NCI-H1417 (cell line): ENCODE measurements around the gene CAPN12.
"Not testable (repeated sequence)": the region's sequence is repeated elsewhere in the genome, so short reads cannot be mapped to it uniquely, and the experiment has no call there.

ENCODE experiments used
- DNase-seq, 3 experiments: peaks; one replicate each; lab custom pipeline; 2025; lab: John Stamatoyannopoulos, UW

Gene CAPN12

DNA sequence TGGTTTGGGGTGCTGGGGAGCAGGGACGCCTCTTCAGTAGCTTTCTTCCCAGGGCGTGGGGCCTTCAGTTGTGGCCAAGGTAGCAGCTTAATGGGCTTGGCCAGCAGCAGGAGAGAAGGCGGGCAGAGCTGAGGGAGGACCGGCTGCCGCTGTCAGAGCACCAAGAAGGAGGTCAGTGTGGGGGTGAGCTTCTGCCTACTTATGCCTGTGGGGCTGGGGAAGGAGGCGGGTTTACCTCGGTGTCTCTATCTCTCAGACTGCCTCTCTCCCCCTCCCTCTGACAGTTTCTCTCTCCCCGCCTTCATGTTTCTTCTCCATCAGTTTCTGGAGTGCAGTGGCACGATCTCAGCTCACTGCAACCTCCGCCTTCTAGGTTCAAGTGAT, at the start of gene CAPN12:
Gene CAPN12 (minus strand): TSS at position 177 of the 384 bp plus-strand sequence. CDS start 309 bp downstream, outside the sequence.
- DNase-seq = no peak

- no peak for DNase-seq
These were observed 49.4 kb upstream of the CAPN12 start for GRCh38 chr19:38793671-38794070.

DNA sequence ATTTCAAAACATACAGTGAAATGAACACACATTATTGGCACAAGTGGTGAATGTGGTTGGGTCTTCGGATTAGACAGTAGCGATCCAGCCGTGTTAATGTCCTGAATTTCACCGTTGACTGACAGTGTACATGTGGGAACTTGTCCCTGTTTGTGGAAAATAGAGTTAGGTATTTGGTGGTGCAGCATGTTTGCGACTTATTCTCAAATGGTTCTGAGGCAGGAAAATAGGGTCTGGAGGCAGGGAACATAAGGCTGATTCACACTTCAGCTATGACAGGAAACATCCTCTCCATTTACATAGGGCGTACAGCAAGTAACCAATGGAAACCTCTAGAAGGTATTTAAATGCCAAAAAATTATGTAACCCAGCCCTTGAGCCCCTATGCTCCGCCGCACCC, 48.9 kb upstream of the CAPN12 start:
- DNase-seq = peak in 1 of 3 experiments; percentile 29

DNA sequence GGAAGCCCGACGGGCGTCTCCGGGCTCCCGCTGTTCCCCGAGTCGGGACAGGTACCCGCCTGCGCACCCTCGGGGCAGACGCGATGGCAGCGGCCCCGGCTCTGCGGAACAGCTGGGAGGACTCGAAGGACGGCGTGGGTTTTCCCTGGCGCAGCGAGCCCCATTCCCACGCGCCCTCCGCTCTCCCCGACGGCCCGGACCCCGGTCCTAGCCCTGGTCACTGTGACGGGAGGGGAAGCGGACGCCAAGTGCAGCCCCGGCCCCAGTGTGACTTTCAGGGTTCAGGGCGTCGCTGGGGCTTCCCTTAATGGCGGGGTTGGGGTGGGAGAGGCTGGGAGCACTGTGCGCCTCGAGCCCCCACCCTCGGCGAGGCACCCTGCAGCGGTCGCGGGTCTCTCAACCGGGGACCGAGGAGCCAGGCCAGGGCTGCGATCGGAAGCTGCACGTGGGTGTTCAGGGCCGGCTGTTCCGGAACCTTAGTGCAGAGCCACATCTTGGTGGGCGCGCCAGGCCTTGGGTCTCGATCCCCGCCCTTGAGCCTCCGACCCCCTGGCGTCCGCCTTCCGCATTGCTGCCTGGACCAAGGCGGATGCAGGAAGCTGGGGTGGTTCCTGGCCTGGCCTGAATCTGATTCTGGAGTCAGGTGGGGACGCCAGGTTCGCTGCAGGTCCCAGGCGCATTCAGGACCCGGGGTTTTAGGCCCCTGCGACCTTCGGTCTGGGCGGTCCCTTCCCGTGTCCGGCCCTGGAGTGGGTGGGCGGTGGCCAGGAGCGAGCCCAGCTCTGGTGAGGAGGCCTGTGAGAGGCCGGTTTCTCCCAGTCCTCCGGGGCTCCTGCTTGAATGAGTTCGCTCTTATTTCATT, 48.2 kb upstream of the CAPN12 start:
- DNase-seq = no peak

- not testable (repeated sequence) for DNase-seq
These were observed 47.3 kb upstream of the CAPN12 start for GRCh38 chr19:38791451-38792064.

DNA sequence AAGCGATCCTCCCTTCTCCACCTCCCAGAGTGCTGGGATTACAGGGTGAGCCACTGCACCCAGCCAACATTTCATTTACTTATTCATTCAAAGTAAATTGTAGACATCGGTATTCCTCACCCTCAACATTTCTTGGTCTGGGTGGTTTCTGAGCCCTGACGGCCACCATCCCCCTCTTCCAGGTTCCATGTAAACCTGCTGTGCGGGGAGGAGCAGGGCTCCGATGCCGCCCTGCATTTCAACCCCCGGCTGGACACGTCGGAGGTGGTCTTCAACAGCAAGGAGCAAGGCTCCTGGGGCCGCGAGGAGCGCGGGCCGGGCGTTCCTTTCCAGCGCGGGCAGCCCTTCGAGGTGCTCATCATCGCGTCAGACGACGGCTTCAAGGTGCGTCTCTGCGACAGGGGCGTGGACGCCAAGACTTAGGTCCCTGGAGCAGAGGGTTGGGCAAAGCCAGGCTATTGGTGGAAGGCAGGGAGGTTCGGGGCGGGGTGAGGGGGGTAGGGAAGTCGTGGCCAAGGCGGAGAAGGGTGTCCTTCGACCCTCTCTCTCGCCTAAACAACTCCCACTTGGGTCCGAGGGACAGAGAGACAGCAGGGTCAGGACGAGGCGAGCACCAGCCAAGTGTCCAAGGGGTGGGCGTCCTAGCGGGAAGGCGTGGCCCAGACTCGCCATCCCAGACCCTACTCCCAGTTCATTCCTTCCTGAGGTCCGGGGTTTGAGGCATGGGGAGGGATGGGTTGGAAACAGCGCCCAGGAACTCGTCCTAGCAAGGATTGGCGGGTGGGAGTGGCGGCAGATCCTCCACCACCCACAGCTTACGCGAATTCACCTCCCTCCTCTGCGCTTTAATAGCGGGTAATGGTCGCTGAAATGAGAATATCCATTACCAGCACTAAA, 46.5 kb upstream of the CAPN12 start:
- not testable (repeated sequence) for DNase-seq

DNA sequence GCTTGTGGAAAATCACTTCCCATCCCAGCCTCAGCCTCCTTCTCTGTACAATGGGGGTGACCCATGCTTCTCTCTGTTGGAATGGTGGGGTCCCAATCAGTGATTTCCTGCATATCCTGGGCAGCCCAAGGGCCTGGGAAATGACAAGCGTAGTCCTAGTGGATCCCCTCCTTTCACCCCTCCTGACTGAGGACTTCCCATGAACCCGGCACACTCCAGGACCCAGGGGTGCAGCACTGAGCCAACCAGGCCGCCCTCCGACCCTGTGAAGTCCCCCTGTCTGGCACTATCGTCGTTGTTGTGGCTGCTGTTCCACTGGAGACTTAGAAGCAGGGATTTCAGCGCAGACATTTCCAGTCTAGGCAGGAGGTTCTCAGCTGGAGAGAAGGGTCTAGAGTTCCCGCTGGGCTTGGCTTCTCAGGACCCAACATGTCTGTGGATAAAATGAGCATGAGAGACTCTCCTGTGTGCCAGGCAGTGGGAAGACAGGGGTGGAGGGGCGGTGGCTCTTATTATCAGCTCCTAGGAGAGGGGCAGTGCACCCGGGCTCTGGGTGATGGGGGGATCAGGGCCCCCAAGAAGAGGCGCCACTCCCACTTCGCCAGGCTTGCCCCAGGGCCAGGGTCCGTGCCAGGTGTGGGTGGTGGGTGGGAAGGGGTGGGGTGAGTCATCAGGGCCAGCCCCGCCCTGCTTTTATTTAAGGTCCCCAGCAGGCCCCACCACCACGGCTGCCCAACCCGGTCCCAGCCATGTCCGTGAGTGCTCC, 44.4 kb upstream of the CAPN12 start, which contains the start of gene LGALS7B:
Gene LGALS7B (plus strand): TSS at position 723 of the 766 bp plus-strand sequence. CDS start 27 bp downstream, at position 750.
- DNase-seq = no peak

DNA sequence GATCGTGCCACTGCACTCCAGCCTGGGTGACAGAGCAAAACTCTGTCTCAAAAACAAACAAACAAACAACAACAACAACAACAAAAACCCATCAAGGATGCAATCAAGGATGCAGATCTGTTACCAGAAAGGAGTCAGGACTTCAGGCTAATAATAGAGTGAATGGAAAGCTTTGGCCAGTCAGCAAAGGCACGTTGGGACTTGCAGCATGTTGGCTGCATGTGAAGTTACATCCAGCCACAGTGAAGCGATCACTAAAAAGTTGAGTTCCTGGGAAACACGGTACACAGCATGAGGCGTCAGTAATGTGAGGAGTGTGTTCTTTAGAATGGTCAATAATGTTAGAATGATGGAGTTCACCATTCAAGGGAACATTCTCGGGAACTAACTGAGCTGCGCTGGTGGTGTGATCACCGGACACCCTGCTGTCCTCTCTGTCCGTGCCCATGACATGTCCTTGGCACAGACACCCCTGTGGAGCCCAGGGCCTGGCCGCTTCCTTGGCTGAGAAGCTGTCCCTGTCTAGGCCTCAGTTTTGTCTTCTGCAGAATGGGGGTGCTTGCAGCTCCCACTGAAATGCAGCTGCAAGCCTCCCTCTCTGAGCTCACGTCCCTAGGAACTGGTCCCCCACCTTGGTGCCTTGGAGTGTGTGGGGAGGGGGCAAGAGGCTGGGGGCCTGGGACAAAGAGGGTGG, 42.4 kb upstream of the CAPN12 start:
- DNase-seq = peak in 1 of 3 experiments; percentile 5

GRCh38 chr19:38786061-38786460, 41.8 kb upstream of the CAPN12 start:
- DNase-seq = not testable (repeated sequence)

- DNase-seq = no peak
These were observed 41.0 kb upstream of the CAPN12 start for GRCh38 chr19:38785187-38785699.

DNA sequence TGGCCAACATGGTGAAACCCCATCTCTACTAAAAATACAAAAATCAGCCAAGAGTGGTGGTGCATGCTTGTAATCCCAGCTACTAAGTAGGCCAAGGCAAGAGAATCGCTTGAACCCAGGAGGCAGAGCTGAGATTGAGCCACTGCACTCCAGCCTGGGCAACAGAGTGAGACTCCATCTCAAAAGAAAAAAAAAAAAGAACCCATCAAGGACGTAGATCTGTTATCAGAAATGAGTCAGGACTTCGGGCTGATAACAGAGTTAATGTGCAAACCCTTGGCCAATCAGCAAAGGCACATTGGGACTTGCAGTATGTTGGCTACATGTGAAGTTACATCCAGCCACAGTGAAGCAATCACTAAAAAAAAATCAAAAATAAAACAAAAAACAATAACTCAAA, 40.0 kb upstream of the CAPN12 start:
- no peak for DNase-seq

GRCh38 chr19:38782212-38782611, 37.9 kb upstream of the CAPN12 start:
- DNase-seq = not testable (repeated sequence)

GRCh38 chr19:38781058-38781457, 36.8 kb upstream of the CAPN12 start:
- peak in 2 of 3 experiments; percentile 2 to 53 for DNase-seq

DNA sequence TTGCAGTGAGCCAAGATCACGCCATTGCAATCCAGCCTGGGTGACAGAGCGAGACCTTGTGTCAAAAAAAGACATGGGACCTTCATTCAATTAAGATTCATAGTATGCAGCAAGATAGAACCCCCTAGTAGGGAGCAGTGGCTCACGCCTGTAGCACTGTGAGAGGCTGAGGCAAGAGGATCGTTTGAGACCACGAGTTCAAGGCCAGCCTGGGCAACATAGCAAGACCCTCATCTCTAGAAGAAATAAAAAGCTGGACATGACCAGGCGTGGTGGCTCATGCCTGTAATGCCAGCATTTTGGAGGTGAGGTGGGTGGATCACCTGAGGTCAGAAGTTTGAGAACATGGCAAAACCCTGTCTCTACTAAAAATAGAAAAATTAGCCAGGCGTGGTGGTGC, 36.2 kb upstream of the CAPN12 start:
- DNase-seq = no peak

- DNase-seq = no peak
These were observed 34.5 kb upstream of the CAPN12 start for GRCh38 chr19:38778733-38779132.

GRCh38 chr19:38774181-38774950, 30.1 kb upstream of the CAPN12 start:
- DNase-seq = no peak

GRCh38 chr19:38773469-38774177, 29.3 kb upstream of the CAPN12 start, which contains the start of gene LGALS7:
TSS of gene LGALS7 (minus strand) at chr19:38773517. CDS start at chr19:38773492, 25 bp downstream.
- DNase-seq = no peak

- DNase-seq = not testable (repeated sequence)
These were observed 27.3 kb upstream of the CAPN12 start for GRCh38 chr19:38771569-38771968.

DNA sequence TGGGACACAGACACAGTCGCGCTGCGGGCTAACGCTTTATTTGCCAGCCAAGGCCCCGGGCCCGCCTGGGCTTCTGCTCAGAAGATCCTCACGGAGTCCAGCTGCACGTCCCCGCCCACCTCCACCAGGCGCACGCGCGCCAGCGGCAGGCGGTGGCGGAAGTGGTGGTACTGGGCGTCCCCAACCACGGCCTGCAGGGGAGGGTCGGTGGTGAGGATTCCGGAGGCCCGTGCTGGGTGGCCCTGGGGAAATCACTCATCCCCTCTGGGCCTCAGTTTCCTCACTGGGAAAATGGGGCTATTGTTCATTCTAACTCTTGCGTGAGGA, 26.6 kb upstream of the CAPN12 start:
- DNase-seq = not testable (repeated sequence)
